SK-N-MC (cell line): ENCODE measurements around the gene PAK4.

Source experiments
- DNase-seq: peaks from one replicate; pipeline ENCODE4 v3.0.0-alpha.2; 2011; ENCODE audit warnings: low read depth, low spot score
- H3K27ac ChIP-seq: fragments of 200-600 bp; sonication (generic); 2 replicates; pipeline ENCODE4 v1.5.1; 2016; ENCODE audit warnings: mixed run types
- H3K36me3 ChIP-seq: fragments of 200-600 bp; sonication (generic); 2 replicates; pipeline ENCODE4 v1.6.1; 2017; ENCODE audit warnings: antibody characterized with exemption, low read length, mixed read lengths; ENCODE audit not compliant: insufficient read depth
- H3K4me3 ChIP-seq: fragments of 200-600 bp; sonication (generic); 2 replicates; pipeline ENCODE4 v1.5.1; 2016
- H3K9ac ChIP-seq: fragments of 200-600 bp; sonication (generic); 2 replicates; pipeline ENCODE4 v1.8.0; 2017; ENCODE audit warnings: mixed run types, mixed read lengths; ENCODE audit not compliant: insufficient read length
- H3K9me3 ChIP-seq: fragments of 200-600 bp; sonication (generic); 2 replicates; pipeline ENCODE4 v1.6.1; 2017; ENCODE audit warnings: low read depth, mild to moderate bottlenecking, antibody characterized with exemption, low read length, moderate library complexity, mixed read lengths
- EZH2 ChIP-seq: fragments of 200-600 bp; sonication (generic); IDR thresholded peaks from one replicate; pipeline ENCODE4 v1.6.1; 2017; ENCODE audit warnings: antibody characterized with exemption
- FOXP2 ChIP-seq: optimal IDR thresholded peaks from 2 replicates; pipeline ENCODE3; 2011; ENCODE audit warnings: mild to moderate bottlenecking, moderate library complexity; ENCODE audit not compliant: insufficient read depth; ENCODE audit errors: extremely low read length, control extremely low read depth
- POLR2AphosphoS5 ChIP-seq: IDR thresholded peaks from 2 replicates; pipeline ENCODE4 v1.6.1; 2012; ENCODE audit warnings: mild to moderate bottlenecking, low read depth, low read length, borderline replicate concordance

The PAK4 gene

DNA sequence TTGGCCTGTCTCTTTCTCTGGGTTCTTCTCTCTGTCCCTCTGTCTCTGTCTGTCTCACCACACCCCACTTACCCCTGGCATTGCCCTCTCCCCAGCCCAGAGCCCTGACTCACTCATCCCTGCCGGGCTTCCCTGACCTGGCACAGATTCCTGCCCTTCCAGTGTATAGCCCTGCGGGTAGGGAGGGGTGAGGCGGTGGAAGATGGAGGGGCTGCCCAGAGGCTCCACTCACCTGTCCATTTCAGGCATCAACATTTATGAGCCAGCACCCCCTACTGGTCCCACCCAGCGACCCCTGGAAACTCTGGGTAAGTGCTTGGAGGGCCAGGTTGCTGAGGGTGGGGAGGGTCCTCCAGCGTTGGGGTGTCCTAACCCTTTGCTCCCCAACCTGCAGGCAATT lies 72.2 kb downstream of the PAK4 start:
- no peak overlapping the region for H3K4me3 ChIP-seq
- H3K9ac ChIP-seq: no peak overlapping the region
- no peaks in the 10 kb centered on the region for H3K36me3 ChIP-seq
- H3K9me3 ChIP-seq: no peaks in the 10 kb centered on the region
- TF ChIP-seq POLR2AphosphoS5 (no peak), FOXP2 (no peak), EZH2 (no peak)
- no peak overlapping the region for H3K27ac ChIP-seq
- DNase-seq: no peak

DNA sequence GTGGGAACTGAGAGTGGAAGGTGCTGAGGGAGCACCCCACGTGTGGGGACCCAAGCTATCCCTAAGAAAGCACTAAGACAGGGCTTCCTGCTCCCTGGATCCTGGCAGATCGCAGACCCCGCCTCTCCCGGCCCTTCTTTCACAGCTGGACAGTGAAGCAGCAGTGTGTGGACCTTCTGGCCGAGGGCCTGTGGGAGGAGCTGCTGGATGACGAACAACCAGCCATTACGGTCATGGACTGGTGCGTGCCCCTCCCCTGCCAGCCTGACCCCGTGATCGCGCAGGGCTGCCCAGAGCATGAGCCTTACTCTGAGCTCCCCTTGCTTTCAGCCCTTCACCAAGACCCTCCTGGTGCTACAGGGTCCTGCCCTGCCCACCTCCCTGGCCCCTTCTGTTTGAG lies 73.4 kb downstream of the PAK4 start:
- DNase-seq: no peak

DNA sequence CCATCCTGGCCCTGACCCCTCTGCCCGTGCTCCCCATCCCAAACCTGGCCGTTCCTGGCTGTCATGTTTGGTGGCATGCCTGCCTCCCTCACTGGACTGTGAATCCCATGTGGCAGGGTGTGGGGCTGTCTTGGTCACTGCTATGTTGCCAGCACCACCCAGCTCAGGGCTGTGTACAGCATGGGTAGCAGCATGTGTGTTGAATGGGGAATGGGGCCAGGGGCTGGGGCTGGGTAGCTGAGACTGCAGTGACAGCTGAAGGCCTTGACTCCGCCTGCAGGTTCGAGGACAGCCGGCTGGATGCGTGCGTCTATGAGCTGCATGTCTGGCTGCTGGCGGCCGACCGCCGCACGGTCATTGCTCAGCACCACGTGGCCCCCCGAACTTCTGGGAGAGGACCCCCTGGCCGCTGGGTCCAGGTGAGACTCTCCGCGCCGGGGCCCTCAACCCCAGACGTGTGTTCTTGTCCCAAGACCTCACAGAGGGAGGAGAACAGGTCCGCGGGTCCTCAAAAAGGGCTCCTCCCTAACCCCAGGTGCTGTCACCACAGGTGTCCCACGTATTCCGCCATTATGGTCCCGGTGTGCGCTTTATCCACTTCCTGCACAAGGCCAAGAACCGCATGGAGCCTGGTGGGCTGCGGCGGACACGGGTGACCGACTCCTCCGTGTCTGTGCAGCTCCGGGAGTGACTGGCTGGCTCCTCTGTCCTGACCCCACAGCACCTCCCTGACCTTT lies 74.6 kb downstream of the PAK4 start:
- no peak overlapping the region for H3K4me3 ChIP-seq
- H3K9me3 ChIP-seq: no peaks in the 10 kb centered on the region
- no peak overlapping the region for H3K27ac ChIP-seq
- no peak overlapping the region for H3K9ac ChIP-seq
- H3K36me3 ChIP-seq: no peaks in the 10 kb centered on the region
- TF ChIP-seq POLR2AphosphoS5: no peak
- no peak for TF ChIP-seq FOXP2
- no peak for TF ChIP-seq EZH2
- no peak for DNase-seq

More for the DNA sequence above, 73.4 kb downstream of the PAK4 start:
- TF ChIP-seq EZH2: no peak
- TF ChIP-seq POLR2AphosphoS5: no peak
- no peak for TF ChIP-seq FOXP2
- no peak overlapping the region for H3K27ac ChIP-seq
- no peak overlapping the region for H3K4me3 ChIP-seq
- H3K36me3 ChIP-seq: no peaks in the 10 kb centered on the region
- H3K9ac ChIP-seq: no peak overlapping the region
- no peaks in the 10 kb centered on the region for H3K9me3 ChIP-seq

DNA sequence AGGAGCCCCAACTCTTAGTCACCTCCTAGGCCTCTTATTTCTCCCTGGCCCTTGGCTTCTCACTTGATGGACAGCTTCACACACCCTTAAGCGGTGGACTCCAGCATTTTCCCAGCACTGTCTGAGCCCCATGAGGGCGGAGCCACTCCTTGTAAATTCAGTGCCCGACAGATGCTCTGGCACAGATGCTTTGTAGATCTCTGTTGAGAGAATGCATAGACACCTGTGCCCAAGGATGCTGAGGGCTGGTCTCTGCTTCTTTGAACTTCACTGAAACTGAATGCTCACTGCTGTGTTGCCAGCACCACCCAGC lies 75.2 kb downstream of the PAK4 start:
- H3K27ac ChIP-seq: no peak overlapping the region
- no peak overlapping the region for H3K9ac ChIP-seq
- no peaks in the 10 kb centered on the region for H3K36me3 ChIP-seq
- TF ChIP-seq POLR2AphosphoS5 (no peak), FOXP2 (no peak), EZH2 (no peak)
- DNase-seq: no peak
- H3K9me3 ChIP-seq: no peaks in the 10 kb centered on the region
- H3K4me3 ChIP-seq: no peak overlapping the region

DNA sequence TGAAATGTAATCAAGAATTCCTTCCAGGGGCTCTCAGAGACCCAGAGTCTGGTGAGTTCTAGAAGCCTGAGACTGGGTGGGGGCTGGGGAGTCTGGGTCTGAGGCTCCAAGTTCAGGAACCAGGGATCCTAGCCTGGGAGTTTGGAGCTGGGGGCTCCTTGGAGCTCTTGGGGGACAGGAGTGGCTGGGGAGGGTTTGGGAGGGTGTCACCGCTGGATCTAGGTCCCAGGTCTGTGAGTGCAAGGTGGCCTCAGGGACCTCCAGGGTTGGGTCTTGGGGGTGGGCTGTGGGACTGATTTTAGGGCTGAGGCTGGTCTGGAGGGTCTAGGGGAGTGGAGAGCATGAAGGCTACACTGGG lies 77.4 kb downstream of the PAK4 start:
- TF ChIP-seq FOXP2: no peak
- no peak for TF ChIP-seq POLR2AphosphoS5
- TF ChIP-seq EZH2: no peak
- DNase-seq: no peak
- H3K36me3 ChIP-seq: no peaks in the 10 kb centered on the region
- no peak overlapping the region for H3K27ac ChIP-seq
- no peak overlapping the region for H3K9ac ChIP-seq
- no peak overlapping the region for H3K4me3 ChIP-seq
- H3K9me3 ChIP-seq: no peaks in the 10 kb centered on the region

DNA sequence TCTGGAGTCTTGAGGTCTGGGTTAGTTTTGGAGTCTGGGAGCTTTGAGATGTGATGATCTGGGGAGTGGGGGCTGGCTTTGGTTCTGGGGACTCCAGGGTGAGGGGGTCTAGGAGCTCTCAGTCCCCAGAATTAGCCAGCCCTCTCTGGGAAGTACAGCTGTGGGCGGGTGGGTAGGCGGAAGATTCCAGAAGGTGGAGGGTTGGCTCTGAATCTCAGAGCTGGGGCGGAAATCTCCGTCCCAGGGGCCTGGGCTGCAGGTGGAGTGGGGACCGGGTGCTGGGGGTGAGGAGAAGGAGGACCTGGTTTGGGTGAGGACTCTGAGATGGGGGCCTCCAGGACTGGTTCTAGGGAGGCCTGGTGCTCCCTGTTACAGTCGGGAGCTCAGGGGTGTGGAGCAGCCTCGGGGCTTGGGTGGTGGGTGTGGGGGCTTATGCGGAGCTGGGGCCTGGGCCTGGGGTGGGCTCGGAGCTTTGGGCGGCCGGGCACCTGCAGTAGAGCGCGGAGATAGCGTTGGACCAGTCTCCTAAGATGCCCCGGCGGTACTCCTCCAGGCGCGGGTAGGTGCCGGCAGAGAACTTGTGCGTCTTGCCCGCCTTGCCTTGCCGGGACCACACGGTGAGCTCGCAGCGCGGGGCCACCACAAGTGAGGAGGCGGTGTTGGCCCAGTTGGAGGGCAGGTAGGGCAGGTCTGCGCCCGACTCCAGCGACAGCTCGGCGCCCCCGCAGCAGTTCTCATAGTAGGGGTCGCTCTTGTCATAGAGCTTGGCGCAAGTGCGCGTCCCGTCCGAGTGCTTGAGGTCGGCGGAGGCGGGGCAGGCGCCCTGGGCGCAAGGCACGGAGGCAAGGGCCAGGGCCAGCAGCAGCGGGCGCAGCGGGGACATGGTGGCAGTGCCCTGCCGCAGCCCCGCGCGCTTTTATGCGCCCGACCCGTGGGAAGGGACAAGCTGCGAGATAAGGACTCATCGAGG lies 78.1 kb downstream of the PAK4 start, which contains the start of gene SYCN:
Gene SYCN (minus strand): TSS at position 892 of the 970 bp plus-strand sequence. CDS start 9 bp downstream, at position 883.
- Histone ChIP-seq H3K4me3 (no peak within 1 kb of the TSS), H3K36me3 (no peaks in the 10 kb centered on the region), H3K27ac (no peak within 1 kb of the TSS), H3K9me3 (no peaks in the 10 kb centered on the region), H3K9ac (no peak within 1 kb of the TSS)
- TF ChIP-seq POLR2AphosphoS5 (no peak), EZH2 (peak; percentile 70)
- no peak for DNase-seq

DNA sequence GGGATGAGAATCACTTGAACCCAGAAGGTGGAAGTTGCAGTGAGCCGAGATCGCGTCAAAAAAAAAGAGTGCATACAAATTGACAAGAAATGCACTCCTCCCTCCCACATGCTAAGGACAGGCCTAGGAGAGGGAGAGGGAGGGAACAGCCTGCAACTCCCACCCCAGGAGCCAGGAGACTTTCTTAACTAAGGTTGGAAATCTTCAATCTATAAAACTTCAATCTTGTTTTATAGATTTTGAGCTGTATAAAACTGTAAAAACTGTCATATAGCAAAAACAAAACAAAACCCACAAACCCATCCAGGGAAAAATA lies 79.8 kb downstream of the PAK4 start:
- H3K9ac ChIP-seq: no peak overlapping the region
- no peak overlapping the region for H3K4me3 ChIP-seq
- no peaks in the 10 kb centered on the region for H3K9me3 ChIP-seq
- no peak for TF ChIP-seq EZH2
- TF ChIP-seq POLR2AphosphoS5: no peak
- TF ChIP-seq FOXP2: no peak
- H3K27ac ChIP-seq: no peak overlapping the region
- no peaks in the 10 kb centered on the region for H3K36me3 ChIP-seq
- no peak for DNase-seq

DNA sequence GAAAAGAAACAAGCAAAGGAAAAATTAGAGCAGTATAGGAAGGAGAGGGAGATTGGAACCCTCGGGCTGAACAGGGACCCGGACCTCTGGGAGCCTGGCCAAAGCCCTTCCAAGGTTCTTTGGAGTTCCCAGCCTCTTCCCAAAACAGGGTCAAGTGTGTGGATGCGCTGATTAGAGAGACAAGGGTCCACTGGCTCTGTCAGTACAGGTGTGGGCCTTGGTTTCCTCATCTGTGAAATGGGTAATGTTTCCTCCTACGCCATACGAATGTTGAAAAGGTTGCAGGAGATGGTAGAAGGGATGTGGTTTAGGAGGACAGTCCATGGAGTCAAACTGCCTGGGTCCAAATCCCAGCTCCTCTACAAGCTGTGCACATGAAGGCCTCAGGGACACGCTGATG lies 80.5 kb downstream of the PAK4 start:
- TF ChIP-seq FOXP2: no peak
- TF ChIP-seq POLR2AphosphoS5: no peak
- no peak for TF ChIP-seq EZH2
- no peak for DNase-seq
- H3K4me3 ChIP-seq: no peak overlapping the region
- no peaks in the 10 kb centered on the region for H3K36me3 ChIP-seq
- no peak overlapping the region for H3K9ac ChIP-seq
- no peaks in the 10 kb centered on the region for H3K9me3 ChIP-seq
- H3K27ac ChIP-seq: no peak overlapping the region
